H9 (cell line): Measurements from ENCODE around the gene B3GNT4. TPM values are rescaled to one million over a fixed set of nuclear protein-coding genes. Genes with fewer than 3 reads are reported as not detected.

Source experiments
- DNase-seq: peaks from one replicate; pipeline ENCODE4 v3.0.0-alpha.2; 2017
- H2AFZ ChIP-seq: one replicate; pipeline ENCODE4 v1.6.1; 2013; ENCODE audit warnings: mild to moderate bottlenecking, low read length, control low read depth, moderate library complexity
- H2AK5ac ChIP-seq: 2 replicates; pipeline ENCODE4 v1.6.1; 2013; ENCODE audit warnings: low read length, control low read depth, mixed read lengths; ENCODE audit not compliant: insufficient read length
- H2BK120ac ChIP-seq: one replicate; pipeline ENCODE4 v1.6.1; 2013; ENCODE audit warnings: low read depth, mild to moderate bottlenecking, low read length, control low read depth, inconsistent platforms; ENCODE audit not compliant: poor library complexity, severe bottlenecking
- H2BK12ac ChIP-seq: 2 replicates; pipeline ENCODE4 v1.6.1; 2013; ENCODE audit warnings: low read length, control low read depth, mixed read lengths, low read depth; ENCODE audit not compliant: insufficient read length
- H2BK15ac ChIP-seq: 2 replicates; pipeline ENCODE4 v1.6.1; 2013; ENCODE audit warnings: low read depth, low read length, control low read depth
- H2BK20ac ChIP-seq: one replicate; pipeline ENCODE4 v1.6.1; 2013; ENCODE audit warnings: low read depth, mild to moderate bottlenecking, low read length, control low read depth, inconsistent platforms; ENCODE audit not compliant: poor library complexity, severe bottlenecking
- H2BK5ac ChIP-seq: 2 replicates; pipeline ENCODE4 v1.6.1; 2013; ENCODE audit warnings: low read length, control low read depth, mixed read lengths; ENCODE audit not compliant: insufficient read length
- H3K14ac ChIP-seq: 2 replicates; pipeline ENCODE4 v1.6.1; 2013; ENCODE audit warnings: low read length, control low read depth; ENCODE audit not compliant: insufficient read depth
- H3K18ac ChIP-seq: 2 replicates; pipeline ENCODE4 v1.6.1; 2013; ENCODE audit warnings: low read depth, mild to moderate bottlenecking, mixed read lengths, low read length, control low read depth; ENCODE audit not compliant: insufficient read length
- H3K23ac ChIP-seq: 2 replicates; pipeline ENCODE4 v1.6.1; 2013; ENCODE audit warnings: low read length, control low read depth, mixed read lengths, low read depth; ENCODE audit not compliant: insufficient read length
- H3K23me2 ChIP-seq: 2 replicates; pipeline ENCODE4 v1.6.1; 2013; ENCODE audit warnings: low read depth, mild to moderate bottlenecking, mixed read lengths, low read length, control low read depth; ENCODE audit not compliant: insufficient read length, poor library complexity, severe bottlenecking
- H3K27ac ChIP-seq: 2 replicates; pipeline ENCODE4 v1.5.1; 2013; ENCODE audit warnings: low read length, control low read depth, mixed read lengths, low read depth; ENCODE audit not compliant: insufficient read length
- H3K27me3 ChIP-seq: 2 replicates; pipeline ENCODE4 v1.6.1; 2013; ENCODE audit warnings: low read length, control low read depth, inconsistent platforms; ENCODE audit not compliant: insufficient read depth
- H3K4ac ChIP-seq: 2 replicates; pipeline ENCODE4 v1.6.1; 2013; ENCODE audit warnings: low read depth, mild to moderate bottlenecking, control low read depth, inconsistent platforms, low read length, moderate library complexity
- H3K4me1 ChIP-seq: 2 replicates; pipeline ENCODE4 v1.6.1; 2013; ENCODE audit warnings: low read length, control low read depth, inconsistent platforms; ENCODE audit not compliant: insufficient read depth
- H3K4me2 ChIP-seq: 2 replicates; pipeline ENCODE4 v1.6.1; 2013; ENCODE audit warnings: low read length, control low read depth, mixed read lengths; ENCODE audit not compliant: insufficient read length, insufficient read depth
- H3K56ac ChIP-seq: 2 replicates; pipeline ENCODE4 v1.6.1; 2013; ENCODE audit warnings: low read depth, mild to moderate bottlenecking, mixed read lengths, low read length, control low read depth; ENCODE audit not compliant: insufficient read length
- H3K79me1 ChIP-seq: 2 replicates; pipeline ENCODE4 v1.6.1; 2013; ENCODE audit warnings: low read depth, mild to moderate bottlenecking, moderate library complexity, low read length, control low read depth, inconsistent platforms; ENCODE audit not compliant: insufficient read depth, poor library complexity, severe bottlenecking
- H3K79me2 ChIP-seq: 2 replicates; pipeline ENCODE4 v1.6.1; 2013; ENCODE audit warnings: low read length, control low read depth, inconsistent platforms; ENCODE audit not compliant: insufficient read depth
- H3K9ac ChIP-seq: 2 replicates; pipeline ENCODE4 v1.6.1; 2013; ENCODE audit warnings: low read length, control low read depth, mixed read lengths; ENCODE audit not compliant: insufficient read length; ENCODE audit errors: extremely low read depth
- H3K9me3 ChIP-seq: one replicate; pipeline ENCODE4 v1.6.1; 2013; ENCODE audit warnings: low read depth, low read length, inconsistent platforms; ENCODE audit not compliant: control insufficient read depth
- H3T11ph ChIP-seq: one replicate; pipeline ENCODE4 v1.6.1; 2013; ENCODE audit warnings: mild to moderate bottlenecking, low read length, control low read depth, inconsistent platforms
- H4K20me1 ChIP-seq: one replicate; pipeline ENCODE4 v1.6.1; 2013; ENCODE audit not compliant: control insufficient read depth, insufficient read length, insufficient read depth
- H4K5ac ChIP-seq: 2 replicates; pipeline ENCODE4 v1.6.1; 2013; ENCODE audit warnings: low read depth, mild to moderate bottlenecking, mixed read lengths, low read length, control low read depth; ENCODE audit not compliant: insufficient read length
- H4K8ac ChIP-seq: replicated peaks from 2 replicates; pipeline ENCODE4 v1.6.1; 2013; ENCODE audit warnings: low read length, control low read depth, mixed read lengths, low read depth; ENCODE audit not compliant: insufficient read length
- H4K91ac ChIP-seq: 2 replicates; pipeline ENCODE4 v1.6.1; 2013; ENCODE audit warnings: low read depth, mild to moderate bottlenecking, moderate library complexity, mixed read lengths, low read length, control low read depth; ENCODE audit not compliant: insufficient read length
- H3K27ac Mint-ChIP-seq, 3 experiments: 2 replicates in 2 of 3; 3 replicates in 1 of 3; pipeline ENCODE4 v1.8.0; 2020 to 2021; ENCODE audit warnings: mixed read lengths in 3 of 3, mild to moderate bottlenecking in 1 of 3, moderate library complexity in 1 of 3
- H3K27me3 Mint-ChIP-seq: 2 replicates; pipeline ENCODE4 v1.8.0; 2021; ENCODE audit warnings: low read depth, mild to moderate bottlenecking, moderate library complexity, mixed read lengths
- H3K36me3 Mint-ChIP-seq, 3 experiments: 2 replicates in 2 of 3; 3 replicates in 1 of 3; pipeline ENCODE4 v1.8.0; 2020 to 2021; ENCODE audit warnings: low read depth in 3 of 3, mixed read lengths in 3 of 3; ENCODE audit not compliant: insufficient read depth in 1 of 3
- H3K4me1 Mint-ChIP-seq, 2 experiments: 2 replicates each; pipeline ENCODE4 v1.8.0; 2020; ENCODE audit warnings: mixed read lengths in 2 of 2
- H3K4me3 Mint-ChIP-seq, 2 experiments: 2 replicates in 1 of 2; 3 replicates in 1 of 2; pipeline ENCODE4 v1.8.0; 2020 to 2021; ENCODE audit warnings: mild to moderate bottlenecking in 2 of 2, mixed read lengths in 2 of 2, moderate library complexity in 1 of 2
- H3K9me3 Mint-ChIP-seq, 2 experiments: 2 replicates in 1 of 2; 3 replicates in 1 of 2; pipeline ENCODE4 v1.8.0; 2020; ENCODE audit warnings: mild to moderate bottlenecking in 2 of 2, mixed read lengths in 2 of 2, moderate library complexity in 1 of 2
- CTCF ChIP-seq: fragments of 200-600 bp; sonication (generic); conservative IDR thresholded peaks from 3 replicates; pipeline ENCODE4 v1.8.0; 2021; ENCODE audit warnings: antibody characterized with exemption, mild to moderate bottlenecking
- WGBS: extraction: QIAGEN DNeasy Blood & Tissue Kit; methylation state at CpG from one replicate; pipeline ENCODE4 v1.1.7; 2013; ENCODE audit warnings: missing lambda C conversion rate, low lambda C conversion rate, mixed read lengths; ENCODE audit not compliant: insufficient read length; ENCODE audit errors: extremely low coverage; 5-methylcytosine and 5-hydroxymethylcytosine counted together
- total RNA-seq: library from RNA; stranded (reverse); gene quantifications from 2 replicates; pipeline ENCODE4 v1.2.1, GENCODE V29; 2021

The B3GNT4 gene
- total RNA-seq, 1 experiment from 2014 or later, result 1.0 TPM

DNA sequence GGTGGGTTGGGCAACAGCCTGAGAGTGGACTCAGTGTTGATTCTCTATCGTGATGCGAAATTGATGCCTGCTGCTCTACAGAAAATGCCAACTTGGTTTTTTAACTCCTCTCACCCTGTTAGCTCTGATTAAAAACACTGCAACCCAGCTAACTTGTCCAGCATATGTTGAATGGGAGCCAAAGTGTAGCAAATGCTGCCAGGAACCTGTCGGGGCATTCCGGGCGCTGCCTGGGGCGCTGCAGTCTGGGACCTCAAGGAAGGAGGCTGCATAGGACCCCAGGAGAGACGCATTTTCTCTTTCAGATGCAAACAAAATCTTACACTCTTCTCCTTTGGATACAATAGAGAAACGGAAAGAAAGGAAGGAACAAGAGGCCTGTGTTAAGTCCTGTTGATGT lies 3.9 kb downstream of the B3GNT4 start:
- Mint-ChIP-seq H3K9me3 (no peaks in the 10 kb centered on the region), H3K36me3 (peaks cover 24 to 44% (median 40%) of the 10 kb centered on the region in 3 experiments; a peak in 6 of 7 replicates), H3K27me3 (peaks cover 33% of the 10 kb centered on the region), H3K4me1 (peaks cover 25 to 30% of the 10 kb centered on the region in 2 experiments), H3K4me3 (no peak overlapping the region), H3K27ac (peak overlapping the region in 1 of 3 experiments; percentile 20; a peak in 1 of 7 replicates)
- DNase-seq, result no peak
- H2AK5ac ChIP-seq, result no peak overlapping the region
- no peak overlapping the region for H3K4ac ChIP-seq
- no peak overlapping the region for H3T11ph ChIP-seq
- H4K5ac ChIP-seq, result no peak overlapping the region
- no peak overlapping the region for H2BK12ac ChIP-seq
- no peaks in the 10 kb centered on the region for H3K9me3 ChIP-seq
- no peak overlapping the region for H3K56ac ChIP-seq
- H3K4me1 ChIP-seq, result no peaks in the 10 kb centered on the region; the same call in 1 of the 2 replicates
- no peaks in the 10 kb centered on the region for H4K20me1 ChIP-seq
- WGBS, result no CpG with 5 or more reads among the region's 8 CpGs
- no peaks in the 10 kb centered on the region for H3K79me2 ChIP-seq
- no peaks in the 10 kb centered on the region for H3K79me1 ChIP-seq
- TF ChIP-seq CTCF, result no peak
- H3K23ac ChIP-seq, result no peak overlapping the region
- H3K9ac ChIP-seq, result no peak overlapping the region
- H2BK20ac ChIP-seq, result no peak overlapping the region
- no peak overlapping the region for H2BK120ac ChIP-seq
- peaks cover 4% of the 10 kb centered on the region; the same call in 1 of the 2 replicates for H3K27me3 ChIP-seq
- H3K27ac ChIP-seq, result no peak overlapping the region
- no peak overlapping the region for H4K91ac ChIP-seq
- no peak overlapping the region for H3K4me2 ChIP-seq
- no peak overlapping the region for H4K8ac ChIP-seq
- no peak overlapping the region for H2BK15ac ChIP-seq
- no peak overlapping the region for H3K14ac ChIP-seq
- peaks cover 7% of the 10 kb centered on the region for H3K23me2 ChIP-seq
- no peak overlapping the region for H2BK5ac ChIP-seq
- H3K18ac ChIP-seq, result no peak overlapping the region
- H2AFZ ChIP-seq, result no peak overlapping the region
